Measurements from ENCODE around the gene HOXC5. TPM values are rescaled to one million over a fixed set of nuclear protein-coding genes. Genes with fewer than 3 reads are reported as not detected.
"Not testable (repeated sequence)": the region's sequence is repeated elsewhere in the genome, so short reads cannot be mapped to it uniquely, and the experiment has no call there.

The HOXC5 gene
- total RNA-seq, 2 donors from 2014 or later: not detected

DNA sequence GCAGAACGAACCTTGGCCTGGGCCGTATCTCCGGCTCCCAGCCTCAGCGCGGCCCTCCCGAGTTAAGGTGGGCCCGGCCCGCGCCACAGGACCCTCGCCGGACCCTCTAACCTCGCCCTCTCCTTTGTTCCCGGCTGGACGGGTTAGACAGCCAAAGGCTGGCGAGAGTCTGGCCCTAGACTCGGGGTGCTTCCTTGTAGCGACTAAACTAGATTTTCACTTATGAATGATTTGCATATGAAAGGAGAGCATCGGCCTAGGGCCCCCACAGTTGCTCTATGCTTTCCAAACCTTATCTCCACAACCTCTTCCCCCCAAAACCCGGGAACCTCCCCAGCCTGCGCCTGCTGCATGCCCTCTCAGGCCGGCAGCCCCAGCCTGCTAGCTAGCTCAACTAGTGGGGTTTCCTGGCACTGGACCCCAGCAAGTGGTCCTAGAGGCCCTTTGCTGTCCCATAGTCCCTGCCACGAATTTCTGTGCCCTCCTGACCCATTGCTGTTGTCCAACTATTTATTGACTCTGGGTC, 2.0 kb downstream of the HOXC5 start:
- no peaks in the 10 kb centered on the region for H3K9me3 Mint-ChIP-seq
- H3K4me3 Mint-ChIP-seq: peak overlapping the region; percentile 66
- no peak for DNase-seq (ENCODE audit: low spot score)
- H3K27ac Mint-ChIP-seq: no peak overlapping the region
- H3K4me1 Mint-ChIP-seq (ENCODE audit: low read depth in 2 of 2): peaks cover 10 to 16% of the 10 kb centered on the region in 2 donors
- H3K27me3 Mint-ChIP-seq: peaks cover 57 to 64% of the 10 kb centered on the region in 2 donors
- H3K36me3 Mint-ChIP-seq: no peaks in the 10 kb centered on the region
- ATAC-seq: no peak

DNA sequence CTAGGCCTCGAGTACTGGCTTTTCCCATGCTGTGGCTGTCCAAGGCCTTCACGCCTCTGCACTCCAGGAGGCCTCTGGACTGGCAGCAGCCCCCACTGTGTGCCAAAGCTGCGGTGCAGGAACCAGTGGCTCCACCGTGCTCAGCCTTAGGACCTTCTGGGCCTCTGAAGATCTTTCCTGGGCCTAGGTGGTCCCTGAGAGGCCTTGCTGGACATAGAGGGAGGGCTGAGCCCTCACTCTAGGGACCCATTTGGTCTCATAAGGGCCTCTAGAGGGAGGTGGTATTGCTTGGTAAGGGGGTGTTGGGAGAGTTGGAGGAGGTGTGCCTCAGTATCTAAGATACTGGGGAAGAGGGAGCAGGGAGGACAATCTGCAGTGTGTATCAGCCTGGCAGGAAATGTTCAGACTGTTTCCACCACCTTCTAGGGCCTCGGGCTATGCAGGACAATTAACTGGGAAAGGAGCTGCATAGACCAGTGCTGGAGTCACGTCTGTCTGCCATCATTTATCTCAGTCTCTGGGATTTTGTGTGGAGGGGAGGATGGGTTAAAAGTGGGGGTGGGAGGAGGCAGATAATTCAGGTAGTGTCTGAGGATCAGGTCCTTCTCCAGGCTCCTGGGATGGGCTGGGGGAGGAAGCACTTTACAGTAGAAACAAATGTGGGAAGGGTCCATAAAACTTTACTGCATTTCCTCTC, 2.9 kb downstream of the HOXC5 start:
- no peak for DNase-seq (ENCODE audit: low spot score)
- H3K27me3 Mint-ChIP-seq: peaks cover 58 to 64% of the 10 kb centered on the region in 2 donors
- no peak overlapping the region for H3K27ac Mint-ChIP-seq
- H3K36me3 Mint-ChIP-seq: no peaks in the 10 kb centered on the region
- peak overlapping the region; percentile 65 for H3K4me3 Mint-ChIP-seq
- H3K4me1 Mint-ChIP-seq (ENCODE audit: low read depth in 2 of 2): peaks cover 10 to 16% of the 10 kb centered on the region in 2 donors
- H3K9me3 Mint-ChIP-seq: no peaks in the 10 kb centered on the region
- ATAC-seq: no peak

DNA sequence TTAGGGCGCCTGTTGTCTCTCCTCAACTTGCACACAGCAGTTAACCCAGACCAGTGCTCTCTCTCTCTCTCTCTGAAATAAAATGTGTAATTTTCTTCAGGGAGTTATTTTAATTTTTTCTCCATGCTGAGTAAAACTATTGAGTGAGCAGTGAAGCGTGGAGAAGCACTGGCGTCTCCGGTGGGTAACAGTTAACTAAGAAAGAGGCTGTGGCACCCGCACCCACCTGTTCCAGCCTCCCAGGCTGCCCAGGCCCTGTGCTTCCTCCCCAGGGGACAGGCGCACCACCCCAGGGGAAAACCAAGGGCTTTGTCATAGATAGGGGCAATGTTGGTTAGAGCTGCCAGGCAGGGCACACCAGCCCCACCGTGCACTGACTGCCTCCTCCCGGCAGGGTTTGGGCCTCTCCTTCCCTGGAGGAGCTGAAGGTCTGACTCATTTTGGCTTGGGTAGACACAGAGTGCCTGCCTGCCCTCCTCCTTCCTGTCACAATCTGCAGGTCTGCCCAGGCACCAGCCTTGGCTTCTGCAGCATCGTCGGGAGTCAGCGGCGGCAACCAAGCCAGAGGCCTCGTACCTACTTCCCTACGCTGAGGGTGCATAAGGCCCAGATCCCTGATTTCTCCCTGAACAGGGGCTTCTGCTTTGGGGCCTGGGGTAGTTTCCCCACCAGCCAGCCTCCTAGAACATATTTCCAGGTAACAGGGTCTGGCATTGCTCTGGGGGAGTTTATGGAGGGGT, 3.9 kb downstream of the HOXC5 start:
- no peak for DNase-seq (ENCODE audit: low spot score)
- peaks cover 10 to 16% of the 10 kb centered on the region in 2 donors for H3K4me1 Mint-ChIP-seq (ENCODE audit: low read depth in 2 of 2)
- no peaks in the 10 kb centered on the region for H3K9me3 Mint-ChIP-seq
- no peak for ATAC-seq
- no peak overlapping the region for H3K27ac Mint-ChIP-seq
- H3K36me3 Mint-ChIP-seq: no peaks in the 10 kb centered on the region
- H3K4me3 Mint-ChIP-seq: no peak overlapping the region
- peaks cover 57 to 63% of the 10 kb centered on the region in 2 donors for H3K27me3 Mint-ChIP-seq

DNA sequence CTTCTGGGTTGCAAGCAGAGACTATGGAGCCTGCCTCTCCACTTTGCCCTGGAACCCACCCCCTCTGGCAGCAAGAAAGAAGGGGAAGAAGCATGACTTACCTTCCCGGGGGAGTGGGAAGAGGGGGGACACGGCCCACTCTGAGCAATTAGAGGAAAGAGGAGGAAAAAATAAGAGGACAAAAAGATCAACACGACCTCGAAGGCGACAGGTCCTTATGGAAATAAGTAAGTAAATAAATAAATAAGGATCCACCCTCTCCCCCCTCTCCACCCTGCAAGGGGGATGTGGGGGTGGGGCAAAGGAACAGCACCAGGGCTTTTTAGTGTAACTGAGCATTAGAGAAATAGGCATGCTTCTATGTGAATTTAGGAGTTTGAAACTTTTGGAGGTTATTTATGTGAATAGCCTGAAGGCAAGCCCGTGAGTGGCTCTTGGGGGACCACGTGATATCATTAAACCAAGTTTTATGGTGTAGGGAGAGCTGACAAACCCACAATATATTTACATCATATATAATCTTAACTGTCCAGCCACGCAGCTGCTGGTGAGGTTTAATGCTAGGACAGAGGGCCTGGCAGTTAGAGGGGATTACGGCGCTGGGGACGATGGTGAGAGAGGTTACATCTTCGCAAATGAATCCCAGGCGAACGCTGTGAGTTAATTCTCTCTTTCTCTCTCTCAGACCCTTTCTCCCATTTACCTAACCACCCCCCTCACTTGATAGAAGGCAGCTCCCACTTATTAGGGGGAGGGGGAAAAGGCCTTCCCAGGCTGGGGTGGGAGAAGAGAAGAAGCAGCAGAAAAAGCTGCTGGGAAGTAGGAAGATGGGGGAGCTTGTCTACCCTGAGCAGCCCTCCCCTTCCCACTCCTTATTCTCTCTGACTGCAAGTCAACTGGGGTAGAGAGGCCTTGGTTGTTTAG, 4.8 kb downstream of the HOXC5 start:
- H3K4me3 Mint-ChIP-seq: no peak overlapping the region
- ATAC-seq: no peak
- H3K36me3 Mint-ChIP-seq: no peaks in the 10 kb centered on the region
- no peak for DNase-seq (ENCODE audit: low spot score)
- H3K9me3 Mint-ChIP-seq: no peaks in the 10 kb centered on the region
- peaks cover 10 to 16% of the 10 kb centered on the region in 2 donors for H3K4me1 Mint-ChIP-seq (ENCODE audit: low read depth in 2 of 2)
- peaks cover 52 to 55% of the 10 kb centered on the region in 2 donors for H3K27me3 Mint-ChIP-seq
- H3K27ac Mint-ChIP-seq: no peak overlapping the region

DNA sequence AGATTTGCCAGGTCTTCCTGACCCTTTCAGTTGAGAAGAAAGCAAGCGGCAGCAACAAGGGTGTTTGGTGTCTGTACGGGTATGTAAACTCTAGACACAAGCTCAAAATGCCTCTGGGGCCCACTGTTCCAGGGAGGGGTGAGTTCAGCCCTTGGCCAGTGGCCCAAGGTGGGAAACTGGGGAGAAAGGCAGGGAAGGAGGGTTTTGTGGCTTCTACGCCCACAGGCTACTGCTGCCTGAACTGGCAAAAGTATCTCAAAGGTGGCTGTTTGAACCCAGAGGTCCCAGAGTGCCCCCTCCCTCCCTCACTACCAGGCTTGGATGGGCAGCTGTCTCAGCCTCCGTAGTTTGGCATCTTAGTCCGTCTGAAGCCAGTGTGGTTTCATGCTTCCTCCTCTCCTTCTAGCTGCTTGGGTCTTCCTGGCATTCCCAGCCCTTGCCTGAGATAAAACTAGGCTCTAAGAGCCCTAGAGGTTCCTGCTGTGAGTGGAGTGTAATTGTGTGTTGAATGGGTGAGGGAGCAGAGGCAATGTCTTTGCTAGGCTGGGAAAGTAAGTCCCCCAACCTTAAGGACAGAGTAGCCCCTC, 5.5 kb downstream of the HOXC5 start:
- Mint-ChIP-seq H3K36me3 (no peaks in the 10 kb centered on the region), H3K4me1 (ENCODE audit: low read depth in 2 of 2) (peaks cover 9 to 12% of the 10 kb centered on the region in 2 donors), H3K27ac (no peak overlapping the region), H3K27me3 (peaks cover 49 to 55% of the 10 kb centered on the region in 2 donors), H3K9me3 (no peaks in the 10 kb centered on the region), H3K4me3 (no peak overlapping the region)
- DNase-seq (ENCODE audit: low spot score) (no peak), ATAC-seq (no peak)

DNA sequence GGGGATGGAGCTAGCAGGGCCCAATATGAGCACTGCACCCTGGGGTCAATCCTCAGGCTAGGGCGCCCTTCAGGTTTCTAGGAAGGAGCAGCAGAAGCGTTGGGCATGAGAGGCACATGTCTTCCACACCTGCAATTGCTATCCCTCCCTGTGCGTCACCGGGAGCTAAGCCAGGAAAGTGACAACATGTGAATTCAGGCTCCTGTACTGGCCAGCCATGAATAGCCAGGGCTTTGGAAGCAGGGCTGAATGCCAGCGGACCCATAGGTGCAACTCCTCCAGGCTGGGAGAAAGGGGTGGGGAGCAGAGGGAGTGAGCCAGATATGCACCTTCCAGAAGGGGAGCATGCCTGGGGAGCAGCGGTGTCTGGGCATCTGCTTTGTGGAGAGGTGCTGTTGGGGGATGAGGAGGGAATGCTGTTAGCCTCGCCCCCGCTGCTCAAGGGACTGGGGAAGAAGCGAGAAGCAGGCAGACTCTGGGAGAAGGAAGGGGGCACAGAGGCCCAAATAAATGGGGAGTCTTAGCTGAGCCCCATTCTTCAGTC, 6.1 kb downstream of the HOXC5 start:
- ATAC-seq: no peak
- no peak overlapping the region for H3K4me3 Mint-ChIP-seq
- H3K4me1 Mint-ChIP-seq (ENCODE audit: low read depth in 2 of 2): peaks cover 4 to 12% of the 10 kb centered on the region in 2 donors
- H3K36me3 Mint-ChIP-seq: no peaks in the 10 kb centered on the region
- no peak for DNase-seq (ENCODE audit: low spot score)
- H3K27me3 Mint-ChIP-seq: peaks cover 49 to 57% of the 10 kb centered on the region in 2 donors
- no peak overlapping the region for H3K27ac Mint-ChIP-seq
- no peaks in the 10 kb centered on the region for H3K9me3 Mint-ChIP-seq

DNA sequence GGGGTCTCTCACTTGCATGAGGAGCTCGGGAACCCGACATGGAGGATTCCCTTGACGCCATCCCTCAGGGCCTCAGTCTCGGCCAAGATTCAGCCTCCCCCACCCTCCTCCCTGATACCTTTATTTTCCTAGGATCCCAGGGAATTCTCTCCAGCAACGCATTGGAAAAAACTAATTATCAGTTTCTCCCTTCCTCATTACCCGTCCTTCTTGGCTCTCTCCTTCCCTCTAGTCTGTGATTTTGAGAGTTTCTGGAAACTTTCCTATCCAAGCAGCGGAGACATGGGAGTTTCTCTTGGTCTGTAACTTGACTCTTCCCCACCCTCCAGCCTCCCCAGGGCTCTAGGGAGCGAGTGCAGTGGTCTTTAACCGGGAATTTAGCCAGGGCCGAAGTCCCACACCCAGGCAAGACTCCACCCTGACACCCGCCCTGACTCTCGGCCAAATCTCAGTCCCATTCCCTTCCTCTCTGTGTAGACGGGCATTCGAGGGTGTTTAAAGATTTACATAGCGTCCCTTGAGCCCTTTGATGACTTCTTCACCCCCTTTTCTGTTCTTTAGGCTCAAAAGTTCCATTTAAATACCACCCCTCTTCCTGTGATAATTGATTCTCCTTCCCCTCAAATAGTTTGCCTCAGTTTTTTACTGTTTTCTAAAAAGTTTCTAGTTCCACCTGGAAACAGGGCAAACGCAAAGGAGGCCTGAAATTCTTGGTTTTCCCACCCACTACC, 6.7 kb downstream of the HOXC5 start:
- peaks cover 55 to 57% of the 10 kb centered on the region in 2 donors for H3K27me3 Mint-ChIP-seq
- ATAC-seq: no peak
- no peak overlapping the region for H3K4me3 Mint-ChIP-seq
- H3K9me3 Mint-ChIP-seq: no peaks in the 10 kb centered on the region
- no peak overlapping the region for H3K27ac Mint-ChIP-seq
- no peaks in the 10 kb centered on the region for H3K36me3 Mint-ChIP-seq
- DNase-seq (ENCODE audit: low spot score): no peak
- H3K4me1 Mint-ChIP-seq (ENCODE audit: low read depth in 2 of 2): peaks cover 0 to 7% of the 10 kb centered on the region in 2 donors

DNA sequence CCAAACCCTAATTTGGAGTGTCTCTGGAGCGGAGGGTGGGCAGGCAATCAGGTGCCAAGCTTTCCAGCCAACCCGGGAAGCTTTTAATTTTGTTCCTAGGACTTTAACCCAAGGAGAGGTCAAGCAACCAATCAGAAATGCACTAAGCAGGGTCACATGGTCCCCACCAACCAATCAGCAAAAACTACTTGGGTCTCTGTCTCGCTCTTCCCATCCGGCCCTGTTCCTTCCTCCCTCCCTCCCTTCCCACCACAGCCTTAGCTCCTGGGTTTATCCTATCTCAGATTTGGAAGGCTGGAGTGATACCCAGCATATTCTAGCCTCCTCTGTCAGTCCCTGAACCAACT, 7.3 kb downstream of the HOXC5 start:
- DNase-seq (ENCODE audit: low spot score) (no peak), ATAC-seq (no peak)
- Mint-ChIP-seq H3K27me3 (peaks cover 56 to 60% of the 10 kb centered on the region in 2 donors), H3K27ac (no peak overlapping the region), H3K9me3 (no peaks in the 10 kb centered on the region), H3K4me1 (ENCODE audit: low read depth in 2 of 2) (peaks cover 0 to 4% of the 10 kb centered on the region in 2 donors), H3K4me3 (no peak overlapping the region), H3K36me3 (no peaks in the 10 kb centered on the region)

DNA sequence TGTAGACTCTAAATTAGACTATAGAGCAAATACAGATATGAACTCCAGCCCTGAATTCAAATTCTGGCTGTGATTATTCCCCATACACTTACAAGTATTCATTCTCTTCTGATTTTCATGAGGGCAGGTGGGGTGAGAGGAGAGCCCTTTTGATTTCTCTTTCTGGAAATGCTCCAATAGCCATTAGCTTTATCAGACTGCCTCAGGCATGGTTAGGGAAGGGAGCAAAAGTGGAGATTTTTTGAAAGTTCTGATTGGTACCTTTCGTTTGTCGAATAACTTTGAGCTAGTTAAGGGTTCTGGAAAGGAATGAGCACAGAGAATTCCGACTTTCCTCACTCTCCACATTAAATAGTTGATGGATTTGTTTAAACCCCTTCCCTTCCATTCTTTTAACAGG, 7.8 kb downstream of the HOXC5 start:
- H3K27me3 Mint-ChIP-seq: peaks cover 56 to 62% of the 10 kb centered on the region in 2 donors

DNA sequence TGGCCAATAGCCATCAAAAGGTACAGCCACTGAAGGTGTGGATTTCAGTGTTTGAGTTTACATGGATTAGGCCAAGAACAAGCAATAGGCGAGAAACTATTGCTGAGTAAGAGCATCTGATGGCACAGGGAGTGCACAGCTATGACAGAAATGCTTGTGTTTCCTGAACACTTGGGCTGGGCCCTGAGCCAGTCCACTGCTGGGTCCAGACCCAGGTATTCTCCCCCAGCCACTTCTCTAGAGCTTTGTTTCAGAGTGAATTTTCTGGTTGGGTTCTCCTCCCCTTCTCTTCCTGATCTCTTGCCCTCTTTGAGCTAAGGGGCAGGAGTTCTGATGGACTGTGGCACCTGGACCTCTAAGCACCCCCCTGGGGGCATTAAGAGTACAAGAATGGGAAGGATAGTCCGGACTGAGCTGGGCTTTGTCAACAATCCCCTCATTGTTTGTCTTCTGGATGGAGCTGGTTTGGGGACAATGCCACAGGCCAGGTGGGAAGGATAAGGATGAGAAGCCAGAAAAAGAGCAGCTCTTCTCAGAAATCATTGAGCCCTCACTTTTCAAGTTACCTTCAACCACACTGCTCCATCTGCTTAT, 8.3 kb downstream of the HOXC5 start:
- no peak for DNase-seq (ENCODE audit: low spot score)
- Mint-ChIP-seq H3K36me3 (no peaks in the 10 kb centered on the region), H3K27me3 (peaks cover 58 to 61% of the 10 kb centered on the region in 2 donors), H3K4me1 (ENCODE audit: low read depth in 2 of 2) (peaks cover 0 to 3% of the 10 kb centered on the region in 2 donors), H3K27ac (no peak overlapping the region), H3K9me3 (no peaks in the 10 kb centered on the region), H3K4me3 (no peak overlapping the region)
- ATAC-seq: no peak

More for the DNA sequence above, 7.8 kb downstream of the HOXC5 start:
- H3K4me3 Mint-ChIP-seq: no peak overlapping the region
- no peak overlapping the region for H3K27ac Mint-ChIP-seq
- no peak for DNase-seq (ENCODE audit: low spot score)
- no peaks in the 10 kb centered on the region for H3K36me3 Mint-ChIP-seq
- H3K4me1 Mint-ChIP-seq (ENCODE audit: low read depth in 2 of 2): peaks cover 0 to 3% of the 10 kb centered on the region in 2 donors
- no peaks in the 10 kb centered on the region for H3K9me3 Mint-ChIP-seq
- no peak for ATAC-seq

DNA sequence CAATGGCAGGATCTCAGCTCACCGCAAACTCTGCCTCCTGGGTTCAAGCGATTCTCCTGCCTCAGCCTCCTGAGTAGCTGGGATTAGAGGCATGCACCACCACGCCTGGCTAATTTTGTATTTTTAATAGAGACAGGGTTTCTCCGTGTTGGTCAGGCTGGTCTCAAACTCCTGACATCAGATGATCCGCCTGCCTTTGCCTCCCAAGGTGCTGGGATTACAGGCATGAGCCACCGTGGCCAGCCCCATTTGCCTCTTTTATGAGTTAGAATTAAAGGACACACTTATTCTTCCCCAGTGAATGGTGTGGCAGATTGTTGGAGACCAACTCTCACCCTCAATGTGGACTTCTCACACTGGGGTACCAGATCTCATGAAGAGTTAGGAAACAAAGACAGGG, 9.2 kb downstream of the HOXC5 start:
- H3K27me3 Mint-ChIP-seq: peaks cover 65 to 67% of the 10 kb centered on the region in 2 donors
- H3K4me1 Mint-ChIP-seq (ENCODE audit: low read depth in 2 of 2); H3K9me3 Mint-ChIP-seq; DNase-seq (ENCODE audit: low spot score); H3K36me3 Mint-ChIP-seq; ATAC-seq; H3K4me3 Mint-ChIP-seq; H3K27ac Mint-ChIP-seq: not testable (repeated sequence)
